Measurements from ENCODE around the gene ARMC12. TPM values are rescaled to one million over a fixed set of nuclear protein-coding genes. Genes with fewer than 3 reads are reported as not detected.

ARMC12 gene
- total RNA-seq, 4 donors from 2014 or later, result 1.6 TPM; not detected in 2

DNA sequence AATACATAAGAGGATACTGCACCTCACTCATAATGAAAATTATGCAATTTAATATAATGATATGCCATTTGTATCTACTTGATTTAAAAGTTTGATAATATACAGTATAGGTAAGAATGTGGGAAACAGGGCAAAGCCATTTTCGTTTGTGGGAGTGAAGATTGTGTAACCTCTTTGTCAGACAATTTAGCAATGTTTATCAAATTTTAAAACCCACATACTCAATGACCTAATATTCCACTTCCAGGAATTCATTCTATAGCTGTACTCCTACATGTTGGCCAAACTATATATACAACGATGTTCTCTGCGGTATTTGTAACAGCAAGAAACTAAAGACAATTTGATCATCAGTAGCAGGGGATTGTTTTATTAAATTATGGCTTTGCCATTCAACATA, 30.4 kb upstream of the ARMC12 start:
- no peak for TF ChIP-seq POLR2A (IDR thresholded peaks at IDR 0.05)
- TF ChIP-seq, protein P1, sequence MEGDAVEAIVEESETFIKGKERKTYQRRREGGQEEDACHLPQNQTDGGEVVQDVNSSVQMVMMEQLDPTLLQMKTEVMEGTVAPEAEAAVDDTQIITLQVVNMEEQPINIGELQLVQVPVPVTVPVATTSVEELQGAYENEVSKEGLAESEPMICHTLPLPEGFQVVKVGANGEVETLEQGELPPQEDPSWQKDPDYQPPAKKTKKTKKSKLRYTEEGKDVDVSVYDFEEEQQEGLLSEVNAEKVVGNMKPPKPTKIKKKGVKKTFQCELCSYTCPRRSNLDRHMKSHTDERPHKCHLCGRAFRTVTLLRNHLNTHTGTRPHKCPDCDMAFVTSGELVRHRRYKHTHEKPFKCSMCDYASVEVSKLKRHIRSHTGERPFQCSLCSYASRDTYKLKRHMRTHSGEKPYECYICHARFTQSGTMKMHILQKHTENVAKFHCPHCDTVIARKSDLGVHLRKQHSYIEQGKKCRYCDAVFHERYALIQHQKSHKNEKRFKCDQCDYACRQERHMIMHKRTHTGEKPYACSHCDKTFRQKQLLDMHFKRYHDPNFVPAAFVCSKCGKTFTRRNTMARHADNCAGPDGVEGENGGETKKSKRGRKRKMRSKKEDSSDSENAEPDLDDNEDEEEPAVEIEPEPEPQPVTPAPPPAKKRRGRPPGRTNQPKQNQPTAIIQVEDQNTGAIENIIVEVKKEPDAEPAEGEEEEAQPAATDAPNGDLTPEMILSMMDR (IDR thresholded peaks at IDR 0.05), result no peak
- Histone ChIP-seq H3K9me3 (no peaks in the 10 kb centered on the region), H3K4me3 (no peak overlapping the region), H3K27me3 (no peaks in the 10 kb centered on the region), H3K36me3 (no peaks in the 10 kb centered on the region), H3K4me1 (no peaks in the 10 kb centered on the region), H3K27ac (no peak overlapping the region)
- no peak for DNase-seq
- intact Hi-C loops (cut with DNase I; ENCODE audit: low total_unique reads), result no loop called here

DNA sequence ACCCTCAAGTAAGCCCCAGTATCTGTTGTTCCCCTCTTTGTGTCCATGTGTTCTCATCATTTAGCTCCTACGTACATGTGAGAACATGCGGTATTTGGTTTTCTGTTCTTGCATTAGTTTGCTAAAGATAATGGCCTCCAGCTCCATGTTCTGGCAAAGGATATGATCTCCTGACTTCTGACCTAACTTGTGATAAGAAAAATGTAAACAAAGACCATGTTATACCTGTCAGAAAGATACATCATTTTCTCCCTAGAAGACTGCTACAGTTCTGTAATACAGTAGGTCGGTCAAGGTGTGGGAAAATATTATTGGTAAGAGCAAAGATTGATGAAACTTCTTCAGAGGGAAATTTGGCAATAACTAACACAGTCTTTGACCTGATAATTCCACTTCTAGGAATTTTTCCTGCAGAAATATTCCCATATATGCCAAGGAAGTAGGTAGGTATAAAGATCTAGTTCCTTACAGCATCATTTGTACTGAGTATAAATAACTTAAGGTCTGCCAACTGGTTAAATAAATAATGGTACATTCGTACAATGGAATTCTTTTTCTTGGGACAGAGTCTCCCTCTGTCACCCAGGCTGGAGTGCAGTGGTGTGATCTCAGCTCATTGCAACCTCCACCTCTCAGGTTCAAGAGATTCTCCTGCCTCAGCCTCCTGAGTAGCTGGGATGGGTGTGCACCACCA, 29.0 kb upstream of the ARMC12 start:
- no peaks in the 10 kb centered on the region for H3K36me3 ChIP-seq
- no peak overlapping the region for H3K4me3 ChIP-seq
- no peaks in the 10 kb centered on the region for H3K27me3 ChIP-seq
- no peaks in the 10 kb centered on the region for H3K9me3 ChIP-seq
- no peak overlapping the region for H3K27ac ChIP-seq
- no peaks in the 10 kb centered on the region for H3K4me1 ChIP-seq
- intact Hi-C loops (cut with DNase I; ENCODE audit: low total_unique reads), result no loop called here
- DNase-seq, result no peak
- no peak for TF ChIP-seq POLR2A (IDR thresholded peaks at IDR 0.05)
- TF ChIP-seq, protein P1 (IDR thresholded peaks at IDR 0.05), result no peak

DNA sequence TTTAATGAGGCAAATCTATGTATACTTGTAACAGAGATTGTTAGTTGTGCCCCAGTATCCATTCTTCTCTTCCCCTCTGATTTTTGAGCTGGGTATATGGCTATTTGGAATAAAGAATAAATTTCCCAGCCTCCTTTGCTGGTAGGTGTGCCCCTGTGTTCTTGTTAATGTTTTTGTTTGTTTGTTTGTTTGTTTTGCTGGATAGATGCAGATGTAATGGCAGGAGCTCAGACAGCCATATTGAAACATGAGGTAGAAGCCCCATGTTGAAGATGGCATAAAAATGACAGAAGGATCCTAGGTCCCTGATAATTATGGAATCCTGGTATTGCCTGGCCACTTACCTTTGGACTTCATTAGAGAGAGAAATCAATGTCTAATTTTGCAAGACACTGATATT, 28.2 kb upstream of the ARMC12 start:
- no peak overlapping the region for H3K27ac ChIP-seq
- no peaks in the 10 kb centered on the region for H3K36me3 ChIP-seq
- H3K4me1 ChIP-seq, result no peaks in the 10 kb centered on the region
- no peak for DNase-seq
- no peaks in the 10 kb centered on the region for H3K27me3 ChIP-seq
- no peak overlapping the region for H3K4me3 ChIP-seq
- TF ChIP-seq, protein P1 (IDR thresholded peaks at IDR 0.05), result no peak
- TF ChIP-seq POLR2A (IDR thresholded peaks at IDR 0.05), result no peak
- intact Hi-C loops (cut with DNase I; ENCODE audit: low total_unique reads), result no loop called here
- H3K9me3 ChIP-seq, result no peaks in the 10 kb centered on the region

GRCh38 chr6:35710241-35710847, 26.5 kb upstream of the ARMC12 start:
- H3K27me3 ChIP-seq, result no peaks in the 10 kb centered on the region
- intact Hi-C loops (cut with DNase I; ENCODE audit: low total_unique reads), result no loop called here
- no peaks in the 10 kb centered on the region for H3K36me3 ChIP-seq
- H3K27ac ChIP-seq, result no peak overlapping the region
- no peak overlapping the region for H3K4me3 ChIP-seq
- no peaks in the 10 kb centered on the region for H3K4me1 ChIP-seq
- TF ChIP-seq, protein P1 (IDR thresholded peaks at IDR 0.05), result no peak
- TF ChIP-seq POLR2A (IDR thresholded peaks at IDR 0.05), result no peak
- no peak for DNase-seq
- H3K9me3 ChIP-seq, result no peaks in the 10 kb centered on the region

DNA sequence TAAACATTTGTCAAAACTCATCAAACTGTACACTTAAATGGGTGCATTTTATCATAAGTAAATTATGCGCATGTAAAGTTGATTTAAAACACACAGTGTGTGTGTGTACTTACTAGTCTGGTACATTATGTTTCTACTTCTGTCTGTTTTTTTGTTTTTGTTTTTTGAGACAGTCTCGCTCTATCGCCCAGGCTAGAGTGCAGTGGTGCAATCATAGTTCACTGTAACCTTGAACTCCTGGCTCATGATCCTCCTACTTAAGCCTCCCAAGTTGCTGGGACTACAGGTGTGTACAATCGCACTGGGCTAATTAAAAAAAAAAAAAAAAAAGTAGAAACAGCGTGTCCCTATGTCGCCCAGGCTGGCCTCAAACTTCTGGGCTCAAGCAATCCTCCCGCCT, 25.1 kb upstream of the ARMC12 start:
- TF ChIP-seq, protein P1 (IDR thresholded peaks at IDR 0.05), result no peak
- TF ChIP-seq POLR2A (IDR thresholded peaks at IDR 0.05), result no peak
- no peak overlapping the region for H3K27ac ChIP-seq
- intact Hi-C loops (cut with DNase I; ENCODE audit: low total_unique reads), result no loop called here
- no peaks in the 10 kb centered on the region for H3K4me1 ChIP-seq
- no peaks in the 10 kb centered on the region for H3K9me3 ChIP-seq
- DNase-seq, result no peak
- H3K27me3 ChIP-seq, result no peaks in the 10 kb centered on the region
- no peaks in the 10 kb centered on the region for H3K36me3 ChIP-seq
- no peak overlapping the region for H3K4me3 ChIP-seq

Measured in uterus (tissue), 4 donors.